ENCODE results near the gene PARP15.
"Not testable (repeated sequence)": the region's sequence is repeated elsewhere in the genome, so short reads cannot be mapped to it uniquely, and the experiment has no call there.

PARP15 gene

GRCh38 chr3:122577409-122578031 lies at the start of gene PARP15:
Gene PARP15 (plus strand): TSS chr3:122577650. CDS start chr3:122577668, 18 bp downstream.
- peak; percentile 68 for DNase-seq

- no peak for DNase-seq
Observed at GRCh38 chr3:122530164-122530563, 47.3 kb upstream of the PARP15 start.

- no peak for DNase-seq
Observed at GRCh38 chr3:122533480-122533879, 44.0 kb upstream of the PARP15 start.

GRCh38 chr3:122533931-122534334 lies 43.5 kb upstream of the PARP15 start:
- DNase-seq: peak; percentile 96

- DNase-seq: no peak
Observed at GRCh38 chr3:122535964-122536631, 41.4 kb upstream of the PARP15 start.

GRCh38 chr3:122536632-122537001 lies 40.8 kb upstream of the PARP15 start:
- no peak for DNase-seq

GRCh38 chr3:122538956-122539490 lies 38.4 kb upstream of the PARP15 start:
- no peak for DNase-seq

GRCh38 chr3:122546151-122546550 lies 31.3 kb upstream of the PARP15 start:
- DNase-seq: no peak

GRCh38 chr3:122548076-122548475 lies 29.4 kb upstream of the PARP15 start:
- DNase-seq: no peak

- no peak for DNase-seq
Observed at GRCh38 chr3:122548619-122549018, 28.8 kb upstream of the PARP15 start.

- DNase-seq: no peak
Observed at GRCh38 chr3:122553171-122553570, 24.3 kb upstream of the PARP15 start.

- DNase-seq: no peak
Observed at GRCh38 chr3:122555275-122556071, 22.0 kb upstream of the PARP15 start.

- DNase-seq: no peak
Observed at GRCh38 chr3:122557356-122557755, 20.1 kb upstream of the PARP15 start.

- no peak for DNase-seq
Observed at GRCh38 chr3:122558605-122559004, 18.8 kb upstream of the PARP15 start.

- no peak for DNase-seq
Observed at GRCh38 chr3:122559906-122560305, 17.5 kb upstream of the PARP15 start.

GRCh38 chr3:122560680-122561079 lies 16.8 kb upstream of the PARP15 start:
- DNase-seq: peak; percentile 77

- no peak for DNase-seq
Observed at GRCh38 chr3:122562923-122563716, 14.3 kb upstream of the PARP15 start.

- peak; percentile 39 for DNase-seq
Observed at GRCh38 chr3:122563717-122564025, 13.8 kb upstream of the PARP15 start.

GRCh38 chr3:122564155-122564912 lies 13.1 kb upstream of the PARP15 start, which contains the start of the genes DTX3L and PARP9:
Gene DTX3L (plus strand): TSS chr3:122564338. CDS start chr3:122564427, 89 bp downstream.
Gene PARP9 (minus strand): TSS chr3:122564300. CDS start chr3:122559620, 4,680 bp downstream.
- peak; percentile 83 for DNase-seq

GRCh38 chr3:122568131-122568530 lies 9.3 kb upstream of the PARP15 start:
- DNase-seq: not testable (repeated sequence)

- no peak for DNase-seq
Observed at GRCh38 chr3:122568755-122569154, 8.7 kb upstream of the PARP15 start.

GRCh38 chr3:122572940-122573412 lies 4.5 kb upstream of the PARP15 start:
- DNase-seq: peak; percentile 64
